Kidney (tissue), 14 donors: ENCODE data around the gene MZF1. TPM values are rescaled to one million over a fixed set of nuclear protein-coding genes. Genes with fewer than 3 reads are reported as not detected.

Experiments used
- DNase-seq, 5 donors: peaks; one replicate each; pipeline ENCODE4 v3.0.0-alpha.2; 2013 to 2020
- FAIRE-seq: peaks from 2 replicates; lab custom pipeline; 2012; peaks lifted over from hg19 to GRCh38; lab: Jason Lieb, UNC
- H3K27ac ChIP-seq, 2 donors: one replicate each; pipeline ENCODE4 v1.7.0; 2013; ENCODE audit warnings: low read depth in 2 of 2, low read length in 2 of 2, inconsistent platforms in 1 of 2
- H3K27me3 ChIP-seq: one replicate; pipeline ENCODE4 v1.7.1; 2013; ENCODE audit warnings: low read length, inconsistent platforms; ENCODE audit not compliant: control insufficient read depth, insufficient read depth
- H3K36me3 ChIP-seq, 3 donors: one replicate each; pipeline versions ENCODE4 v1.7.0 to v1.7.1; 2013; ENCODE audit warnings: low read length in 3 of 3, control low read depth in 1 of 3, inconsistent platforms in 1 of 3; ENCODE audit not compliant: insufficient read depth in 3 of 3, control insufficient read depth in 2 of 3
- H3K4me1 ChIP-seq, 3 donors: one replicate each; pipeline versions ENCODE4 v1.7.0 to v1.7.1; 2013; ENCODE audit warnings: low read length in 3 of 3, inconsistent platforms in 1 of 3, low read depth in 1 of 3; ENCODE audit not compliant: control insufficient read depth in 2 of 3, insufficient read depth in 2 of 3
- H3K4me3 ChIP-seq, 3 donors: one replicate each; pipeline versions ENCODE4 v1.7.0 to v1.8.1; 2013; ENCODE audit warnings: low read length in 3 of 3, control low read depth in 1 of 3, inconsistent platforms in 1 of 3
- H3K9ac ChIP-seq, 3 donors: one replicate each; pipeline versions ENCODE4 v1.7.0 to v1.7.1; 2013; ENCODE audit warnings: low read length in 3 of 3, control low read depth in 1 of 3, inconsistent platforms in 1 of 3
- H3K9me3 ChIP-seq, 3 donors: one replicate each; pipeline versions ENCODE4 v1.7.0 to v1.7.1; 2013; ENCODE audit warnings: low read length in 3 of 3, control low read depth in 1 of 3, inconsistent platforms in 1 of 3; ENCODE audit not compliant: control insufficient read depth in 2 of 3, insufficient read depth in 1 of 3
- intact Hi-C: fragments of 100-400 bp; cut with DNase I; formaldehyde crosslinking; loops from one replicate; pipeline ENCODE4 v1.11.1; 2022
- polyA plus RNA-seq: library from polyadenylated mRNA; stranded (reverse); fragments of 350-450 nt; fragmentation: Illumina TruSeq; extraction: RNeasy Lipid Tissue Mini Kit (QIAGEN cat#74804); gene quantifications from one replicate; pipeline ENCODE4 v1.2.3, GENCODE V29; 2014; ENCODE audit warnings: low read depth, low replicate concordance; ENCODE audit not compliant: insufficient read depth
- total RNA-seq: library from RNA; stranded (reverse); fragmentation: NEBNext Ultra II Directional; extraction: Animal tissue kit (Norgen Biotek cat#: 25700); gene quantifications from one replicate; pipeline ENCODE4 v1.2.1, GENCODE V29; 2021
- TF ChIP-seq, protein P1 (sequence below): IDR thresholded peaks from 3 replicates; pipeline ENCODE4 v1.5.1; 2012; ENCODE audit warnings: mild to moderate bottlenecking, moderate library complexity, borderline replicate concordance; ENCODE audit not compliant: insufficient read depth; ENCODE audit errors: extremely low read depth
- donor health status: control.
- donor health status: control.
- donor health status: control.
- donor health status: control.
- donor health status: control.
- donor health status: DM: yes; HTN: yes; CAD: no.
- donor health status: Normal renal cell carcinoma (clear cell type).

Gene MZF1
- total and polyA plus RNA-seq, 2 donors from 2014 or later: 12.9 to 38.6 TPM

DNA sequence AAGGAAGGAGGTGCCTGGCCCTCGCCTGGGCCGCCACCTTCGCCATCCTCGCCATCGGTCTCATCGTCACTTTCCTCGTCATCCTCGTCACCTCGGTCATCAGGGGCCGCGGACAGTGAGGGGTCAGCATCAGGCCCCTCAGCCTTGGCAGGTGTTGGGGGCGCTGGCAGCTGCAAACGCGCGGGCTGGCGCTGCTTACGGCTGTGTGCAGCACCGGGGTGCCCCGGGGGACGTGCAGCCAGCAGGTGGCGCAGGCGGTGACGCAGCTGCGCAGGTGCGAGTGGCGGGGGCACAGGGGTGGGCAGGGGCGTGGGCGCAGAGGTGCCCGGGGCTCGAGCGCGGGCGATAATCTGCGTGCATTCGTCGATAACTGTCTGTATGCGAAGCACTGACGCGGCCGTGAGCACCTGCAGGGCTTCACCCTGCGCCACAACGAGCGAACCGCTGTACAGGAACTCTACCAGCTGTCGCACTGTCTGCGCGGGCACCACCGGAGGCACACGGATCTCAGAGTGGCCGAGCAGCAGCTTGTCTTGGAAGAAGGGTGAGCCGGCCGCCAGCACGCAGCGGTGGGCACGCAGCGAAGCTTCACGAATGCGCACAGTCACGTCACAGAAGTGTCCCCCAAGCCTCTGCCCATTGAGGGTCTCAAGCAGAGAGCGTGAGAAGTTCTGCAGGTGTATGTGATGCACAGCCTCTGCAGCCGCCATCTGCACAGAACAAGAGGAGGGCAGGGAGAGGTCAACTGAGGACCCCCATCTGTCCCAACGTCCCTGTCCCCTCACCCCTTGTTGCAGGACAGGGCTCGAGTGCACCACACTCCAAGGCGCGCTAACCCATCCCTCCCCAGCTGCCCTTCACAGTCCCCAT lies 55.9 kb downstream of the MZF1 start:
- FAIRE-seq: no peak
- H3K4me3 ChIP-seq: no peak overlapping the region
- intact Hi-C loops: no loop called here

DNA sequence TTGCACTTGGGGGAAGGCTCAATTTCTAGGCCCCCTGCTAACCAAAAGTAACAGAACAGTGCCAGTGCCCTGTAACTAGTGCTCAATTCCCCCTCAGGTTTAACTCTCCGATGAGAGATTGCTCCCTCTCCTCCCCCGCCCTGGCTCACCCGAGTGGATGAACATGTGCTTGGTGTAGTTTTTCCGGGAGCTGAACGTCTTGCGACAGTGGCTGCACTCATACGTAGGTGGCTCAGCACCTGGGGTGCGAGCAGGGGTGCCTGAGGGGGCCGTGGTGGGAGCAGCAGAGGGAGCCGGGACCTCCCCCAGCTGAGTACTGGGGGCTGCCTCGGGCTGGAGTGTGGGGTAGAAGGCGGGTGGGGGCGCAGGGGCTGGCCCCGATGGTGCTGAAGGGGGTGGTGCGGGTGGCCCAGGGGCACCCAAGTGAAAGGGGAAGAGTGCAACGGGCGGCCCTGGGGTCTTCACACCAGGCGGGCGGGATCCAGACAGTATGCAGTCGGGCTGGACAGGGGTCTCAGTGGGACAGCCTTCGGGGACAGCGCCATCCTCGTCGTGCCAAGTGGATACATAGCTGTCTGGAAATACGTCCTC lies 56.8 kb downstream of the MZF1 start:
- intact Hi-C loops: no loop called here
- no peak overlapping the region for H3K4me3 ChIP-seq
- TF ChIP-seq, protein P1, sequence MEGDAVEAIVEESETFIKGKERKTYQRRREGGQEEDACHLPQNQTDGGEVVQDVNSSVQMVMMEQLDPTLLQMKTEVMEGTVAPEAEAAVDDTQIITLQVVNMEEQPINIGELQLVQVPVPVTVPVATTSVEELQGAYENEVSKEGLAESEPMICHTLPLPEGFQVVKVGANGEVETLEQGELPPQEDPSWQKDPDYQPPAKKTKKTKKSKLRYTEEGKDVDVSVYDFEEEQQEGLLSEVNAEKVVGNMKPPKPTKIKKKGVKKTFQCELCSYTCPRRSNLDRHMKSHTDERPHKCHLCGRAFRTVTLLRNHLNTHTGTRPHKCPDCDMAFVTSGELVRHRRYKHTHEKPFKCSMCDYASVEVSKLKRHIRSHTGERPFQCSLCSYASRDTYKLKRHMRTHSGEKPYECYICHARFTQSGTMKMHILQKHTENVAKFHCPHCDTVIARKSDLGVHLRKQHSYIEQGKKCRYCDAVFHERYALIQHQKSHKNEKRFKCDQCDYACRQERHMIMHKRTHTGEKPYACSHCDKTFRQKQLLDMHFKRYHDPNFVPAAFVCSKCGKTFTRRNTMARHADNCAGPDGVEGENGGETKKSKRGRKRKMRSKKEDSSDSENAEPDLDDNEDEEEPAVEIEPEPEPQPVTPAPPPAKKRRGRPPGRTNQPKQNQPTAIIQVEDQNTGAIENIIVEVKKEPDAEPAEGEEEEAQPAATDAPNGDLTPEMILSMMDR: no peak
- H3K27me3 ChIP-seq: no peaks in the 10 kb centered on the region
- peak in 1 of 5 donors; percentile 43 for DNase-seq
- H3K9me3 ChIP-seq: no peaks in the 10 kb centered on the region
- no peak for FAIRE-seq
- H3K36me3 ChIP-seq: peaks cover 0 to 10% (median 7%) of the 10 kb centered on the region in 3 donors
- peaks cover 4 to 35% (median 7%) of the 10 kb centered on the region in 3 donors for H3K4me1 ChIP-seq
- H3K9ac ChIP-seq: no peak overlapping the region
- no peak overlapping the region for H3K27ac ChIP-seq

More for the DNA sequence above, 55.9 kb downstream of the MZF1 start:
- peak in 2 of 5 donors; percentile 49 to 52 for DNase-seq
- TF ChIP-seq, protein P1: no peak
- peaks cover 0 to 10% (median 7%) of the 10 kb centered on the region in 3 donors for H3K36me3 ChIP-seq
- H3K4me1 ChIP-seq: peaks cover 4 to 29% (median 7%) of the 10 kb centered on the region in 3 donors
- H3K27me3 ChIP-seq: no peaks in the 10 kb centered on the region
- H3K9ac ChIP-seq: no peak overlapping the region
- no peaks in the 10 kb centered on the region for H3K9me3 ChIP-seq
- no peak overlapping the region for H3K27ac ChIP-seq

DNA sequence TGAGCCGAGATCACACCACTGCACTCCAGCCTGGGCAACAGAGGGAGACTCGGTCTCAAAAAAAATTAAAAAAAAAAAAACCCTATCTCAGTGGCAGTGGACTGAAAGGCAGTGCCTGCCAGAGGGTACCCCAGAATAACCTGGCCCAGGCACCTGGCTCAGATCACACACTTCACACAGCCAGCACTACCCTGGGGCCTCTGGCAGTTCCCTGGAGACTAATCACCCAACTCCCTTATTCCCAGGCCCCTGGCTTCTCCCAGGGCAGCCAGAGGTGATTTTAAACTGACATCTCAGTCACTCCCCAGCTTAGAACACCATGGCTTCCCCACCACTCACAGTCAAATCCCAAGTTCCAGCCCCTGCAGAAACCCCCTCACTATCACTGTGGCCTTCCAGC lies 57.9 kb downstream of the MZF1 start:
- H3K9me3 ChIP-seq: no peaks in the 10 kb centered on the region
- H3K36me3 ChIP-seq: peaks cover 0 to 10% (median 7%) of the 10 kb centered on the region in 3 donors
- intact Hi-C loops: no loop called here
- no peak overlapping the region for H3K27ac ChIP-seq
- TF ChIP-seq, protein P1: no peak
- no peaks in the 10 kb centered on the region for H3K27me3 ChIP-seq
- no peak overlapping the region for H3K4me3 ChIP-seq
- no peak for FAIRE-seq
- no peak overlapping the region for H3K9ac ChIP-seq
- peaks cover 4 to 32% (median 7%) of the 10 kb centered on the region in 3 donors for H3K4me1 ChIP-seq
- DNase-seq: no peak
